Natural killer cell treated with Interleukin-12 subunit alpha and Interleukin-12 subunit beta and Interleukin-15 and Interleukin-18, amount 100 ng/mL, for 72 hours (primary cell): Measurements from ENCODE around the gene UVRAG. TPM values are rescaled to one million over a fixed set of nuclear protein-coding genes. Genes with fewer than 3 reads are reported as not detected.

Experiments
- ATAC-seq, 2 donors: fragments of 150-1000 bp; cut with Tn5 transposase in 1 of 2; sonication (Bioruptor Pico), chemical (Tn5 transposase) in 1 of 2; 2 replicates each; pipeline ENCODE4 v1.10.0; 2021
- DNase-seq: peaks from one replicate; pipeline ENCODE4 v3.0.0; 2022; ENCODE audit warnings: low spot score
- H3K27ac Mint-ChIP-seq, 2 donors: 1 replicate in 1 of 2; 2 replicates in 1 of 2; pipeline ENCODE4 v1.8.0; 2022; ENCODE audit warnings: mixed read lengths in 2 of 2, mild to moderate bottlenecking in 1 of 2, moderate library complexity in 1 of 2
- H3K27me3 Mint-ChIP-seq, 2 donors: 1 replicate in 1 of 2; 2 replicates in 1 of 2; pipeline ENCODE4 v1.8.0; 2022; ENCODE audit warnings: mixed read lengths in 2 of 2
- H3K36me3 Mint-ChIP-seq: one replicate; pipeline ENCODE4 v1.8.0; 2022; ENCODE audit warnings: mixed read lengths
- H3K4me1 Mint-ChIP-seq, 2 donors: 1 replicate in 1 of 2; 2 replicates in 1 of 2; pipeline ENCODE4 v1.8.0; 2022; ENCODE audit warnings: low read depth in 2 of 2, mixed read lengths in 2 of 2, mild to moderate bottlenecking in 1 of 2
- H3K4me3 Mint-ChIP-seq: one replicate; pipeline ENCODE4 v1.8.0; 2022; ENCODE audit warnings: mixed read lengths
- H3K9me3 Mint-ChIP-seq: 2 replicates; pipeline ENCODE4 v1.8.0; 2022; ENCODE audit warnings: mixed read lengths
- total RNA-seq, 2 donors: library from RNA; stranded (reverse); gene quantifications; one replicate each; pipeline ENCODE4 v1.2.3, GENCODE V29; 2022

Gene UVRAG
- total RNA-seq, 2 donors from 2014 or later = 16.6 to 29.9 TPM

DNA sequence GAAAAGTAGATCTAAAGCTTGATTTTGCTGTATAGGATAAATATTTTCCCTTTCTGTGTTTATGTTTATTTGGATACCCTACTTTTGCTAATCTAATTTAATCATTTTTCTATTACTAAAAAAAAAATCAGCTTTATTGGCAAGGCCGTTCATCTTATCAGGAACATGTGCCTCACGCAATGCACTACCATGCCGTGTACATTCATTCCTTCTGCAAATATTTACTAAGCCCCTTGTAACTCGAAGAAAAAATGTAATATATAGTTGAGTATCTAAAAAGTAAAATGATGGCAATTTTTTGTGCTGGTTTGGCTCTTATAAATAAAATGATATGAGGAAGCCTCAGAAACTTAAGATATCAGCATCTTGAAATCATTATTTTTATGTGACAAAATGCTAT, 8.9 kb downstream of the UVRAG start:
- H3K27me3 Mint-ChIP-seq = no peaks in the 10 kb centered on the region
- peak overlapping the region; percentile 77 to 84 for H3K27ac Mint-ChIP-seq
- H3K4me3 Mint-ChIP-seq = peak overlapping the region; percentile 68
- DNase-seq (no peak), ATAC-seq (no peak)
- H3K9me3 Mint-ChIP-seq = no peaks in the 10 kb centered on the region
- H3K36me3 Mint-ChIP-seq = no peaks in the 10 kb centered on the region
- peaks cover 19 to 22% of the 10 kb centered on the region in 2 donors for H3K4me1 Mint-ChIP-seq

DNA sequence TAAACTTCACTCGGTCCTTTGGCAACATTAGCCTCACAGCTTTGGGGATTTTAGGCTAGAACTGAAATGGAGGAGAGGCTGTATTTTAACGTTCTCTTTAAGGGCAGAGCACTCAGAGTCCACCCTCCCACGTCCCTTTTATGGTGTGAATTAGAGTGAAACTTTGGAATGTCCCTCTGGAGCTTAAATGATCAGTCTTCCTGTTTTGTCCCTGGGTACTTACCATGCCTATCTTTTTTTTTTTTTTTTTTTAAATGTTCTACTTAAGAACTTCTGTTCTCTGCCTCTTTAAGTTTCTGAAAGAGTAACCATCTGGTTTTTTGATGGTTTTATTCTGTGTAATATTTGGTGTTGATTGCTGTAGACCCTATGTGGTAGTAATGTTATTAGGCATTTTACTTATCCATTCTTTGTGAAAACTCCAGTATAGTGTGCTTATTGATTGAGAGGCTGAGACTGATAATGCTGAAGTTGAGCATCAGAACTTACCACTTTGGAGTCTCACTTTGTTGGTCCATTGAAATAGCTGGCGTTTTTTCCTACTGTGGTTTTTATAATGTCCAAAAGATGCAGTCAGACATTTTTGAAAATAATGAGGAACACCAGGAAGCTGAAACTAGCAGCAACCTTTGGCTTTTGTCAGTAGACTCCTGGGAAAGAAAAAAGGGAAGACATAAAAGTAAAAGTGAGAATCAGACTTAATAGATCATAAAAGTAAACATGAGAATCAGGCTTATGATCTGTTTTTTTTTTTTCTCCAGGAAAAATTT, 11.6 kb downstream of the UVRAG start:
- Mint-ChIP-seq H3K9me3 (no peaks in the 10 kb centered on the region), H3K4me3 (no peak overlapping the region), H3K27ac (peak overlapping the region; percentile 13 to 79), H3K36me3 (no peaks in the 10 kb centered on the region), H3K4me1 (peaks cover 16 to 23% of the 10 kb centered on the region in 2 donors), H3K27me3 (no peaks in the 10 kb centered on the region)
- ATAC-seq = peak in 1 of 2 donors; percentile 63
- no peak for DNase-seq

DNA sequence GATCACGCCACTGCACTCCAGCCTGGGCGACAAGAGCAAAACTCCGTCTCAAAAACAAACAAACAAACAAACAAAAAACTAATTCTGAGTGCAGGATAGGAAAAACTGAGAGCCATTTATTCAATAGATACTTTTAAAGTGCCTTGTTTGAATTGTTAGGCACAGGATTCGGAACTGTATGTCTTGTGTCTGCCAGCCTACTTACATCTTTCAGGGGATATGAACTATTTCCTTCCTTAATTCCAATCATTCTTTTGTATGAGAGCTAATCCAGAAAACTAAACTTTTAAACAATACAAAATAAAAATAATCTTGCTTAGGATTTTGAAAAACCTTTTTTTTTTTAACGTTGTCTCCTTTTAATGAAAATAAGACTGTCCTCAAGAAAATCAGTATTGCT, 12.6 kb downstream of the UVRAG start:
- no peaks in the 10 kb centered on the region for H3K27me3 Mint-ChIP-seq
- no peak overlapping the region for H3K27ac Mint-ChIP-seq
- DNase-seq (no peak), ATAC-seq (no peak)
- H3K4me3 Mint-ChIP-seq = no peak overlapping the region
- H3K36me3 Mint-ChIP-seq = no peaks in the 10 kb centered on the region
- peaks cover 11 to 23% of the 10 kb centered on the region in 2 donors for H3K4me1 Mint-ChIP-seq
- H3K9me3 Mint-ChIP-seq = no peaks in the 10 kb centered on the region

DNA sequence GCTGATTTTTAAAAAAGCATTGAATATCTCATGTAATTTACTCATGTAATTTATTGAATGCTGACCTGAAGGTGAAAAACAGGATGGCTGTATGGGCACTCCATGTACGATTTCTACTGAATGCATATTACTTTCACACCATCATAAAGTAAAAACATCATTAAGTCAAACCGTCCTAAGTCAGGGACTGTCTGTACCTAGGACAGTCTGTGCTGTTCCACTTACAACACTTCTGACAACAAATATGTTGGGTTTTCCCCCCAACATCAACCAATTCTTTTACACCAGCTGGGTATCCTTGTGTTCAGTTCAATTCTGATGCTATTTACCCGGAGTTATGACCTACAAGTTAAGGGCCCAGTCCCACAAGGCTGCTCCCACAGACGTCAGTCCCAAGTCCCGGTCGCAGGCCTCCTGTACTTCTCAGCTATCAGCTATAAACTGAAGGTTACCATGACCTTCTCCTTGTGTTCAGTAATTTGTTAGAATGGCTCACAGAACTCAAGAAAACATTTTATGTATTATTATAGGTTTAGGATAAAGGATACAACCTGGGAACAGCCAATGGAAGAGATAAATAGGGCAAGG, 17.0 kb downstream of the UVRAG start:
- H3K9me3 Mint-ChIP-seq = no peaks in the 10 kb centered on the region
- H3K36me3 Mint-ChIP-seq = no peaks in the 10 kb centered on the region
- no peak overlapping the region for H3K27ac Mint-ChIP-seq
- no peak for ATAC-seq
- peaks cover 7 to 16% of the 10 kb centered on the region in 2 donors for H3K4me1 Mint-ChIP-seq
- no peak for DNase-seq
- H3K27me3 Mint-ChIP-seq = no peaks in the 10 kb centered on the region
- H3K4me3 Mint-ChIP-seq = no peak overlapping the region

DNA sequence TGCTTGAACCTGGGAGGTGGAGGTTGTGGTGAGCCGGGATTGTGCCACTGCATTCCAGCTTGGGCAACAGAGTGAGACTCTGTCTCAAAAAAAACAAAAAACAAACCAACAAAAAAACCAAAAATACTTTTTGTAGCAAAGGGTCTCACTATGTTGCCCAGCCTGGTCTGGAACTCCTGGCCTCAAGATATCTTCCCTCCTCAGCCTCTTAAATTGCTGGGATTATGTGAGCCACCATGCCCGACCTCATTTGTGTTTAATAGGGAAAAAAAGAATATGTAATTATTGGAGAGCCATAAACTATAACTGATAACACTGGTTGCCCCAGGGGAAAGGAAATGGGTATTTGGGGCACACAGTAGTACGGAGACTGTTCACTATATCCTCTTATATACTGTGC, 19.7 kb downstream of the UVRAG start:
- no peak for DNase-seq
- ATAC-seq = no peak
- peaks cover 6 to 15% of the 10 kb centered on the region in 2 donors for H3K4me1 Mint-ChIP-seq
- H3K27me3 Mint-ChIP-seq = no peaks in the 10 kb centered on the region
- H3K4me3 Mint-ChIP-seq = no peak overlapping the region
- no peaks in the 10 kb centered on the region for H3K9me3 Mint-ChIP-seq
- no peak overlapping the region for H3K27ac Mint-ChIP-seq
- no peaks in the 10 kb centered on the region for H3K36me3 Mint-ChIP-seq

DNA sequence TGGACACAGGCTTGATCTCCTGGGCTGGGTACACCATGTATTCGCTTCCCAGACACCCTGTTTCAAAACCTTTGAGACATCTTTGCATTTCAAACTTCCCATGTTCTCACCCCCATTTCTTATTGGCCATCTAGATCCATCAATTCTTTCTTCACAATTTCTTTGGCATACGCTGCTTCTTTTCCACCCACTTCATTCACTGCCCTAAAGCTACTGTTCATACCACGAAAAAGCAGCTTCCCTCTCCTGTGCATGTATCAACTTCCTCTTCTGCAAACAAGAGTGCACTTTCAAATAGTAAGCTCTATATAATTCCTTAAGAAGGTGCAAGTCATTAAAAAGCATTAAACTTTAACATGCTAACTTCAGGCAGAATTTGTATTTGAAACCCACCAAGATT, 21.4 kb downstream of the UVRAG start:
- no peaks in the 10 kb centered on the region for H3K36me3 Mint-ChIP-seq
- DNase-seq (no peak), ATAC-seq (no peak)
- no peak overlapping the region for H3K4me3 Mint-ChIP-seq
- no peaks in the 10 kb centered on the region for H3K9me3 Mint-ChIP-seq
- peaks cover 6 to 10% of the 10 kb centered on the region in 2 donors for H3K4me1 Mint-ChIP-seq
- no peak overlapping the region for H3K27ac Mint-ChIP-seq
- H3K27me3 Mint-ChIP-seq = no peaks in the 10 kb centered on the region

DNA sequence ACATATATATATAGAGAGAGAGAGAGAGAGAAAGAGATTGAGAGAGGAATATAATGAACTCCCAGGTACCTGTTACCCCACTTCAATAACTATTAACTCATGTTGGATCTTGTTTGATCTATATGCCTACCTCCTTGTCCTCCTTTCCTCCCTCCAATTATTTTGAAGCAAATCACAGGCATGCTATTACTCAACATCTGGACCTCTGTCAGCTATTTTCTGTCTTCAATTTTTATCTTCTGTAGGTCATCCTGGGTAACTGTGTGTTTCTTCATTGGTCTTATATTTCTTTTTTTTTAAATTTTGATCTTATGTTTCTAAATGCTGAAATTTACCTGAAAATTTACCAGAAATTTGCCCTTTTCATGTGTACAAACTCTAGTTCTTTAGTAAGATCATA, 24.8 kb downstream of the UVRAG start:
- DNase-seq (no peak), ATAC-seq (no peak)
- no peak overlapping the region for H3K27ac Mint-ChIP-seq
- H3K4me1 Mint-ChIP-seq = peaks cover 14 to 16% of the 10 kb centered on the region in 2 donors
- H3K9me3 Mint-ChIP-seq = no peaks in the 10 kb centered on the region
- no peaks in the 10 kb centered on the region for H3K27me3 Mint-ChIP-seq
- H3K4me3 Mint-ChIP-seq = no peak overlapping the region
- H3K36me3 Mint-ChIP-seq = no peaks in the 10 kb centered on the region

DNA sequence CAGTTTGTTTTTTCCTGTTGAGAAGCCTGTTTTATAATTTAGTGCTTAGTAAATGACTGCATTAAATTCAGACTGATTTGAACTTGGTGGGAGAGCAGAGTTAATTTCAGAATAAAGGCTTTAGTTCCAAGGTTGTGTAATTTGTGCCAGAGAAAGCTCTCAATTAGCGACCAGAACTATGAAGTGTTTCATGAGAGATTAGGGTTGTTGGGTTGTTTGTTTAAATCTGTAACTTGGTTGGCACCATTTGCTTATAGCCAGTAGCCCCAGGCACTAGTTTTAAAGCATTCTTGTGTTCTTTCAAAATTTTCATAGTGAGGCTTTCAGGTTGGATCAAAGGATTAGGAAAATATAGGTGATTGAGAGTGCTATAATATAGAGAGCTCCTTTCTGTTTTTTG, 25.5 kb downstream of the UVRAG start:
- Mint-ChIP-seq H3K4me1 (peaks cover 14 to 16% of the 10 kb centered on the region in 2 donors), H3K9me3 (no peaks in the 10 kb centered on the region), H3K4me3 (no peak overlapping the region), H3K36me3 (no peaks in the 10 kb centered on the region), H3K27me3 (no peaks in the 10 kb centered on the region), H3K27ac (no peak overlapping the region)
- DNase-seq = no peak
- ATAC-seq = no peak

DNA sequence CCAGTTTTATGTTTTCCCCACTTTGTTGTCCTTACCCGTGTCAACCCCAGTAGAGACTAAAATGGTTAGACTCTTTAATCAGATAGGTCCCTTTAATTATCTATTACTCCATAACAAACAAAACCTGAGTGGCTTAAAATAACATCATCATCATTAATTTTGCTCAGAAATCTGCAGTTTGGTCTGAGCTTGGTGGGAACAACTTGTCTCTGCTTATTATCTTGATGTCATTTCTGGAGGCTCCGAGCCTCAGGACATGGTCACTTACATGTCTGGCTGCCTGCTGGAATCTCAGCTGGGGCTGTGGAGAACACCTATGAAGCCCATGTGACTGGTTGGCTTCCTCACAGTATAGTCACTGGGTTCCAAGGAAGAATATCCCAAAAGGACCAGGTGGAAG, 26.7 kb downstream of the UVRAG start:
- Mint-ChIP-seq H3K4me1 (peaks cover 10 to 12% of the 10 kb centered on the region in 2 donors), H3K27ac (no peak overlapping the region), H3K27me3 (no peaks in the 10 kb centered on the region), H3K9me3 (no peaks in the 10 kb centered on the region), H3K4me3 (no peak overlapping the region), H3K36me3 (no peaks in the 10 kb centered on the region)
- no peak for ATAC-seq
- DNase-seq = no peak

DNA sequence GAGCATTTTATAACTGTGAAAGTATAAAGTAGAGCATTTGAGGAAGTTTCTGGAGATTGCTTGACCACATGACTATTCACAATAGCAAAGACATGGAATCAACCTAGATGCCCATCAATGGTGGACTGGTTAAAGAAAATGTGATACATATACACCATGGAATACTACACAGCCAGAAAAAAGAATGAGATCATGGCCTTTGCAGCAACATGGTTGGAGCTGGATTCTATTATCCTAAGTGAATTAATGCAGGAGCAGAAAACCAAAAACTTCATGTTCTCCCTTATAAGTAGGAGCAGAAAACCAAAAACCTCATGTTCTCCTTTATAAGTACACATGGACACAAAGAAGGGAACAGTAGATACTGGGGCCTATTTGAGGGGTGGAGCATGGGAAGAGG, 30.3 kb downstream of the UVRAG start:
- DNase-seq (no peak), ATAC-seq (no peak)
- no peaks in the 10 kb centered on the region for H3K9me3 Mint-ChIP-seq
- H3K27ac Mint-ChIP-seq = no peak overlapping the region
- no peaks in the 10 kb centered on the region for H3K36me3 Mint-ChIP-seq
- H3K27me3 Mint-ChIP-seq = no peaks in the 10 kb centered on the region
- no peak overlapping the region for H3K4me3 Mint-ChIP-seq
- H3K4me1 Mint-ChIP-seq = peaks cover 13 to 18% of the 10 kb centered on the region in 2 donors

DNA sequence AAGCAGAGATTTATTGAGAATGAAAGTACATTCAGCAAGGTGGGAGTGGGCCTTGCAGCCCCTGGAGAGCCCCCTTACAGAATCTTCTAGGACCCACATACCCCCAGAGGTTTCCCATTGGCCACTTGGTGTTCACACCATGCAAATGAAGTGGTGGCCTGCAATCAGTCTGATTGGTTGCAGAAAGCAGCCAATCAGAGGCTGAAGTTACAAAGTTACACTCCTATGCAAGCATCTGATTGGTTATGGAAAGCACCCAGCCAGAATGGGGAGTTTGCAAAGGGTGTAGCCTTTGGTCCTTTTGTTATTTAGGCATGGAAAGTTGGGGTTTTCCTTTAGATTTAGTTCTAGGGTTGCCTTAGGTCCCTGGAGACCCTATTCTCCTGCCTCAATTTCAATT, 34.9 kb downstream of the UVRAG start:
- H3K4me1 Mint-ChIP-seq = peaks cover 16 to 20% of the 10 kb centered on the region in 2 donors
- ATAC-seq = no peak

DNA sequence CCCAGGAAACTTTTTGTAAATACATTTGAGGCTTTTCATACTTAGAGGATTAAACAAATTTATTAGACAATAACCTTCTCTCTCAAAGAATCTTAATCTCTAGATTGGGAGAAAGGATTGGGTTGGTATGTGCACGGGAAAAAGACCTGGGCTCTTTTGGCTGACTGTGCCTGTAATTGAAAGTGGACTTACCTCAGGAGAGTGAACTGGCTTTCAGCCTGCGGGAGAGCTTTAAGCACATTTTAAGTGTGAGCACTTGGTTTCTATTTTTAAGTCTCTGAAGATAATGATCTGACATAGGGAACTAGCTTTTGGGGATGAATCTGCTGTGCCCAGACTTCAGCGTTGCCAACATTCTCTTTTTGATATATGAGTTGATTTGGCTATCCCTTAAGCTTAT, 35.8 kb downstream of the UVRAG start:
- H3K4me3 Mint-ChIP-seq = no peak overlapping the region

More for the DNA sequence above, 34.9 kb downstream of the UVRAG start:
- Mint-ChIP-seq H3K27ac (no peak overlapping the region), H3K27me3 (no peaks in the 10 kb centered on the region), H3K36me3 (no peaks in the 10 kb centered on the region), H3K4me3 (no peak overlapping the region), H3K9me3 (no peaks in the 10 kb centered on the region)
- no peak for DNase-seq

DNA sequence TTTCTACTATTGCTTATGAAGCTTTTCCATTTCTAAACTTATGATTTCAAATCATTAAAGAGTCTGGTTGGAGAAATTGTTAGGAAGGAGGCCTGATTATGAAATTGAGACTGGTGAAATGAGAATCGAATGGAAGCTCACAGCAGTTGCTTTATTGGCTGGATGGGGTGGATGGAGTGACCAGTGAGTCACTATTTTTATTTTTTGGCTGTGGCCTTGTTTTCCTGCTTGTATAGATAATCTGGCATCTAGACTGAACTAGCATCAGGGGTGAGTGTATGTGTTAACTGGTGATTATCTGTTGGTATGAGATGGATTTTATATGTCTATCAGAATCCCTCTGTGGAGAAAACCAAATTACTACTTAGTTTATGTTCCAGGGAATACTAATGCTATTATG, 36.2 kb downstream of the UVRAG start:
- no peak overlapping the region for H3K4me3 Mint-ChIP-seq
- DNase-seq (no peak), ATAC-seq (no peak)
- H3K36me3 Mint-ChIP-seq = no peaks in the 10 kb centered on the region
- H3K9me3 Mint-ChIP-seq = no peaks in the 10 kb centered on the region
- no peaks in the 10 kb centered on the region for H3K27me3 Mint-ChIP-seq
- peak overlapping the region in 1 of 2 donors; percentile 45 for H3K27ac Mint-ChIP-seq
- peaks cover 23 to 24% of the 10 kb centered on the region in 2 donors for H3K4me1 Mint-ChIP-seq

More for the DNA sequence above, 35.8 kb downstream of the UVRAG start:
- DNase-seq (no peak), ATAC-seq (no peak)
- Mint-ChIP-seq H3K27me3 (no peaks in the 10 kb centered on the region), H3K4me1 (peaks cover 23 to 24% of the 10 kb centered on the region in 2 donors), H3K36me3 (no peaks in the 10 kb centered on the region), H3K27ac (peak overlapping the region in 1 of 2 donors; percentile 45), H3K9me3 (no peaks in the 10 kb centered on the region)

DNA sequence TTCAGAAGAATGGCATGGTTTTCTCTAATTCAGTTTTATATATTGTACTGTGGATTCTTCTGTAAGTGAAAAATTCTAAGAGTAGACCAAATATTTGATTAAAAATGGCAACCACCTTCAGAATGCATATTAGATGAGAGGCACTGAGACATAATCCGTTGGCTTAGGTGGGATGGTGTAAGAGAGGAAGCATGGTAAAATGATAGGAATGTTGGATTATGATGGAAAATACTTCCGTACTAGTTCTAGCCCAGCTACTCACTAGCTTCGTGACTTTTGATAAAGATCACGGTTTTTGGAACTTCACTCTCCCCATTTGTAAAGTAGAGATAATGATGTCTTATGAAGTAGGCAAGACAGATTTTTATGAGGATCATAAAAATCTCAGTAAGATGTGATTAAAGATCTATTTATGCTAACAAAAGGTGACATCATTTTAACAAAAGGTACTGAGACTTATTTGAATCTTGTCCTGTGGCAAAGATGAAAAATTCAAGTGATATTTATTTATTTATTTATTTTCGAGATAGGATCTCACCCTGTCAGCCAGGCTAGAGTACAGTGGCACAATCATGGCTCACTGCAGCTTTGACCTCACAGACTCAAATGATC, 37.5 kb downstream of the UVRAG start:
- Mint-ChIP-seq H3K27me3 (no peaks in the 10 kb centered on the region), H3K4me3 (no peak overlapping the region), H3K27ac (no peak overlapping the region), H3K4me1 (peaks cover 28 to 33% of the 10 kb centered on the region in 2 donors), H3K36me3 (peaks cover 7% of the 10 kb centered on the region), H3K9me3 (no peaks in the 10 kb centered on the region)
- ATAC-seq (no peak), DNase-seq (no peak)
